B cell (primary cell): ENCODE data around the gene FAXC. TPM values are rescaled to one million over a fixed set of nuclear protein-coding genes. Genes with fewer than 3 reads are reported as not detected.

ENCODE experiments used
- ATAC-seq: fragments of 200-7000 bp; cut with Tn5 transposase; one replicate; pipeline ENCODE4 v1.10.0; 2021; ENCODE audit warnings: low read depth, mild to moderate bottlenecking, moderate number of reproducible peaks, moderate library complexity
- CTCF ChIA-PET: fragments of 350-600 bp; sonication (Branson Sonifier 250); formaldehyde crosslinking; loops from one replicate; lab custom pipeline; 2021; ENCODE audit warnings: antibody characterized with exemption, inconsistent platforms; lab: Charles Lee
- POLR2A ChIA-PET: fragments of 350-600 bp; sonication (Branson Sonifier 250); formaldehyde crosslinking; loops from one replicate; lab custom pipeline; 2021; ENCODE audit warnings: antibody characterized with exemption; lab: Charles Lee
- DNase-seq: peaks from one replicate; pipeline ENCODE4 v3.0.0; 2013
- H2AFZ ChIP-seq: 2 replicates; pipeline ENCODE4 v1.6.1; 2012; ENCODE audit warnings: mild to moderate bottlenecking, low read depth, low read length; ENCODE audit not compliant: insufficient read depth, poor library complexity, severe bottlenecking
- H3K27ac ChIP-seq, 2 donors: 1 replicate in 1 of 2; 2 replicates in 1 of 2; pipeline ENCODE4 v1.5.1; 2012 to 2013; ENCODE audit warnings: low read length in 2 of 2, mild to moderate bottlenecking in 2 of 2, moderate library complexity in 1 of 2
- H3K27me3 ChIP-seq, 4 experiments: fragments of 200-600 bp in 1 of 4; sonication (generic) in 1 of 4; replicated peaks in 1 of 4; 1 replicate in 2 of 4; 2 replicates in 2 of 4; pipeline versions ENCODE4 v1.6.1 to v1.7.0; 2013 to 2016; ENCODE audit warnings: low read length in 3 of 4, mild to moderate bottlenecking in 2 of 4, mixed read lengths in 1 of 4, moderate library complexity in 1 of 4; ENCODE audit not compliant: insufficient read depth in 4 of 4, control insufficient read depth in 3 of 4; ENCODE audit errors: control extremely low read depth in 1 of 4
- H3K36me3 ChIP-seq, 2 experiments: replicated peaks in 1 of 2; 1 replicate in 1 of 2; 2 replicates in 1 of 2; pipeline versions ENCODE4 v1.6.1 to v1.7.1; 2013; ENCODE audit warnings: low read length in 1 of 2; ENCODE audit not compliant: insufficient read depth in 2 of 2, control insufficient read depth in 1 of 2; ENCODE audit errors: control extremely low read depth in 1 of 2, extremely low read depth in 1 of 2
- H3K4me1 ChIP-seq, 2 donors: fragments of 200-600 bp in 1 of 2; sonication (generic) in 1 of 2; 1 replicate in 1 of 2; 2 replicates in 1 of 2; pipeline versions ENCODE4 v1.5.1 to v1.6.1; 2013 to 2017; ENCODE audit warnings: low read length in 2 of 2; ENCODE audit not compliant: control insufficient read depth in 2 of 2, insufficient read depth in 2 of 2
- H3K4me2 ChIP-seq: replicated peaks from 2 replicates; pipeline ENCODE3; 2012; ENCODE audit warnings: mild to moderate bottlenecking, low read depth, low read length; ENCODE audit not compliant: poor library complexity, severe bottlenecking
- H3K4me3 ChIP-seq, 5 experiments: fragments of 200-600 bp in 1 of 5; sonication (generic) in 1 of 5; 1 replicate in 3 of 5; 2 replicates in 2 of 5; pipeline versions ENCODE4 v1.5.1 to v1.7.0; 2011 to 2016; ENCODE audit warnings: low read length in 4 of 5, mild to moderate bottlenecking in 4 of 5, low read depth in 2 of 5, control low read depth in 1 of 5, moderate library complexity in 1 of 5; ENCODE audit not compliant: insufficient read depth in 1 of 5; ENCODE audit errors: control extremely low read depth in 1 of 5, extremely low read depth in 1 of 5
- H3K79me2 ChIP-seq: fragments of 200-600 bp; sonication (generic); one replicate; pipeline ENCODE4 v1.6.0; 2016; ENCODE audit warnings: low read length; ENCODE audit not compliant: control insufficient read depth, insufficient read depth
- H3K9ac ChIP-seq: fragments of 200-600 bp; sonication (generic); 2 replicates; pipeline ENCODE4 v1.6.1; 2017; ENCODE audit warnings: mild to moderate bottlenecking, low read length, moderate library complexity
- H3K9me3 ChIP-seq, 3 donors: one replicate each; pipeline versions ENCODE4 v1.6.1 to v1.7.1; 2013; ENCODE audit warnings: low read length in 2 of 3; ENCODE audit not compliant: control insufficient read depth in 2 of 3, insufficient read depth in 1 of 3; ENCODE audit errors: control extremely low read depth in 1 of 3
- H4K20me1 ChIP-seq: 2 replicates; pipeline ENCODE4 v1.6.0; 2012; ENCODE audit warnings: mild to moderate bottlenecking, low read length; ENCODE audit not compliant: insufficient read depth, control insufficient read depth, poor library complexity, severe bottlenecking
- H3K27ac Mint-ChIP-seq: one replicate; pipeline ENCODE4 v1.8.0; 2021; ENCODE audit warnings: mixed read lengths
- H3K27me3 Mint-ChIP-seq: one replicate; pipeline ENCODE4 v1.8.0; 2021; ENCODE audit warnings: mixed read lengths
- H3K4me1 Mint-ChIP-seq: one replicate; pipeline ENCODE4 v1.8.0; 2021; ENCODE audit warnings: mixed read lengths
- H3K4me3 Mint-ChIP-seq: one replicate; pipeline ENCODE4 v1.8.0; 2021; ENCODE audit warnings: mixed read lengths
- H3K9me3 Mint-ChIP-seq: one replicate; pipeline ENCODE4 v1.8.0; 2022; ENCODE audit warnings: mixed read lengths; ENCODE audit not compliant: insufficient read depth
- CTCF ChIP-seq: fragments of 200-600 bp; IDR thresholded peaks from one replicate; pipeline ENCODE4 v1.8.0; 2022; ENCODE audit warnings: antibody characterized with exemption, mild to moderate bottlenecking
- EZH2 ChIP-seq: IDR thresholded peaks from 2 replicates; pipeline ENCODE4 v1.6.1; 2012; ENCODE audit warnings: borderline replicate concordance, low read depth, mild to moderate bottlenecking, moderate library complexity, low read length; ENCODE audit not compliant: insufficient read depth, poor library complexity, severe bottlenecking
- WGBS: methylation state at CpG from one replicate; pipeline ENCODE4 v1.1.5; 2013; ENCODE audit warnings: missing lambda C conversion rate; ENCODE audit not compliant: insufficient coverage; 5-methylcytosine and 5-hydroxymethylcytosine counted together
- intact Hi-C: fragments of 100-400 bp; cut with micrococcal nuclease; formaldehyde crosslinking; loops from one replicate; pipeline ENCODE4 v1.10.0; 2022
- polyA plus RNA-seq: library from polyadenylated mRNA; depleted of rRNA; stranded (reverse); fragments of >200 nt; gene quantifications from 2 replicates; pipeline ENCODE4 v1.2.3, GENCODE V29; 2012
- total RNA-seq, 2 donors: library from RNA; stranded (reverse); fragments of 120-200 nt in 1 of 2; gene quantifications; 1 replicate in 1 of 2; 2 replicates in 1 of 2; pipeline versions ENCODE4 v1.2.3 to v1.2.4, GENCODE V29; 2013 to 2022

The FAXC gene
- total and polyA plus RNA-seq, 2 donors (not counting 1 experiment from before 2014, with no cell fraction given), result not detected

GRCh38 chr6:99359800-99360199 lies 10.3 kb upstream of the FAXC start:
- Mint-ChIP-seq H3K27me3 (peaks cover 43% of the 10 kb centered on the region), H3K27ac (no peak overlapping the region), H3K9me3 (no peaks in the 10 kb centered on the region), H3K4me1 (no peaks in the 10 kb centered on the region), H3K4me3 (no peak overlapping the region)
- Histone ChIP-seq H3K4me3 (no peak overlapping the region), H2AFZ (no peak overlapping the region), H3K36me3 (no peaks in the 10 kb centered on the region), H3K27ac (no peak overlapping the region), H3K4me1 (no peaks in the 10 kb centered on the region), H3K4me2 (no peak overlapping the region), H3K79me2 (no peaks in the 10 kb centered on the region), H4K20me1 (no peaks in the 10 kb centered on the region), H3K27me3 (peaks cover 0 to 19% (median 13%) of the 10 kb centered on the region in 4 experiments), H3K9me3 (no peaks in the 10 kb centered on the region), H3K9ac (no peak overlapping the region)
- ChIA-PET POLR2A (no interaction called here), CTCF (no interaction called here)
- intact Hi-C loops, result no loop called here
- ATAC-seq (no peak), DNase-seq (no peak)
- TF ChIP-seq CTCF (no peak), EZH2 (no peak)
- WGBS, result no CpG with 5 or more reads among the region's 1 CpG

GRCh38 chr6:99356641-99357040 lies 7.2 kb upstream of the FAXC start:
- H3K4me1 Mint-ChIP-seq, result no peaks in the 10 kb centered on the region
- CTCF ChIA-PET, result no interaction called here
- WGBS, result 57% methylated on average over 1 of the region's 1 CpG

More at GRCh38 chr6:99356641-99357040, 7.2 kb upstream of the FAXC start:
- Histone ChIP-seq H3K79me2 (no peaks in the 10 kb centered on the region), H2AFZ (no peak overlapping the region), H3K27ac (no peak overlapping the region), H3K36me3 (no peaks in the 10 kb centered on the region), H3K9me3 (no peaks in the 10 kb centered on the region), H4K20me1 (no peaks in the 10 kb centered on the region), H3K9ac (no peak overlapping the region), H3K4me2 (no peak overlapping the region), H3K4me3 (no peak overlapping the region), H3K4me1 (no peaks in the 10 kb centered on the region), H3K27me3 (peaks cover 0 to 35% (median 17%) of the 10 kb centered on the region in 4 experiments)
- intact Hi-C loops, result no loop called here
- H3K27ac Mint-ChIP-seq, result no peak overlapping the region
- POLR2A ChIA-PET, result no interaction called here
- no peak for DNase-seq
- H3K27me3 Mint-ChIP-seq, result peaks cover 54% of the 10 kb centered on the region
- no peak for ATAC-seq
- TF ChIP-seq EZH2, result no peak
- H3K4me3 Mint-ChIP-seq, result no peak overlapping the region
- H3K9me3 Mint-ChIP-seq, result no peaks in the 10 kb centered on the region
